Activated CD4-positive, alpha-beta T cell treated with anti-CD3 and anti-CD28 coated beads, Interleukin-2, amount 50 U/mL, for 48 hours (primary cell): ENCODE data around the gene KIF26B.

Source experiments
- DNase-seq, 2 experiments: peaks; one replicate each; pipeline ENCODE4 v3.0.0-alpha.2; 2020

KIF26B gene

DNA sequence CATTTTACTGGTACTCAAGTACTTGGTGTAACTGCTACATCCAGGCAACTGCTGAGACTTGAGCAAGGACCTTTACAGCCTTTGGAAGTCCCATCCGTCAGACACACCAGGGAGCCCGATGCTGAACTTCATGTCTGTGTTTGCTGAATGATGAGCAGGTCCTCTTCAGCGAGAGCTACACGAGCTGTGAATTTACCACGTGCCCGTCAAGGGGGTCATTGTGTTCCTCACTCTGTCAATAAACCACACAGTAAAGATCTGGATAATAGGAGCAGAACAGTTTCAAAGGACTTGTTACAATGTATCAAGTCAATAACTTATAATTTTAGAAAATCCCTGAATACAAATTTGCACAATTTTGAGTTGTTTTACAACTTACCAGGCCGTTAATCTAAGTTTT is 427.2 kb downstream of the KIF26B start:
- no peak for DNase-seq

DNA sequence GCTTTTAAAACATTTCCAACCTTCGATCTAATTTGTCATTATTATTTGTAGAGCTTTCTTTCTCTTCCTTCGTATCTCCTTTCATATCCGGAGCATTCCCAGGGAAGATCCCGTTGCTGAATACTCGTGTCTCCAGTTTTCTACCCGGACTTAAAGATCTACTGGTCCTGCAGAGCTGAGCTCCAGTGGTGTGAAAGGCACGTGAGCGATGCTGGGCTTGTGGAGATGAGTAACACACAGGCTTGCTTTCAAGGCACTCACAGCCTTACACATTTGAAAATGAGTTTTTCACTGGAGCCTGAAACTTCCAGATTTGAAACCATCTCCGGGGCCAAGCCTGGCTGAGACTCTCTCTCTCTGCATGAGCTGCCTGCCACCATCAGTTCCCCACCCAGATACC is 428.3 kb downstream of the KIF26B start:
- DNase-seq = no peak

DNA sequence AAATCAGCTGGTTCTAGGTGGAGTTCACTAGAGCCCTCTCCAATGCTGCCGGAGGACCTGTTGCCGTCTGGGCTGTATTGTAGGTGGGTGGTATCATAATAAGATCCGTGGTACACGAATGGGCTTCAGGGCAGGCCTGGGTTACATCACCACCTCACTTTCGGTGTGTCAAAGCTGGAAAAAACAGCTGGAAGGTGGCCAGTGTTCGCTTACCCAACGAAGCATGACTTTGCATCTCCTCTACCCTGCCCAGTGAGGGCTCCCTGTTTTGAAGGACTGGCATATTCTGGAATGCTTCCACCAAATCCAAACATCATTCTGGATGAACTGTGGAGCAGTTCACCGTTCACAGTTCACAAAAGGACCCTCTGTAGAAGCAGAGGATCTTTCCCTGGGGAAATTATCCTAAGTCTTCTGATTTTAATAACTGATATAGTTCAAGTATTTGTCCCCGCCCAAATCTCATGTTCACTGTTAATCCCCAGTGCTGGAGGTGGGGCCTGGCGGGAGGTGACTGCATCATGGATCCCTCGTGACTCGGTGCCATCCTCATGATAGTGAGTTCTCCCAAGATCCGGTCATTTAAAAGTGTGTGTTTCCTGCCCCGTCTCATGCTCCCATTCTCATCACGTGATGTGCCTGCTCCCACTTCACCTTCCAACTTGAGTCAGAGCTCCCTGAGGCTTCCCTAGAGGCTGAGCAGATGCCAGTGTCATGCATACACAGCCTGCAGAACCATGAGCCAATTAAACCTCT is 429.0 kb downstream of the KIF26B start:
- no peak for DNase-seq

DNA sequence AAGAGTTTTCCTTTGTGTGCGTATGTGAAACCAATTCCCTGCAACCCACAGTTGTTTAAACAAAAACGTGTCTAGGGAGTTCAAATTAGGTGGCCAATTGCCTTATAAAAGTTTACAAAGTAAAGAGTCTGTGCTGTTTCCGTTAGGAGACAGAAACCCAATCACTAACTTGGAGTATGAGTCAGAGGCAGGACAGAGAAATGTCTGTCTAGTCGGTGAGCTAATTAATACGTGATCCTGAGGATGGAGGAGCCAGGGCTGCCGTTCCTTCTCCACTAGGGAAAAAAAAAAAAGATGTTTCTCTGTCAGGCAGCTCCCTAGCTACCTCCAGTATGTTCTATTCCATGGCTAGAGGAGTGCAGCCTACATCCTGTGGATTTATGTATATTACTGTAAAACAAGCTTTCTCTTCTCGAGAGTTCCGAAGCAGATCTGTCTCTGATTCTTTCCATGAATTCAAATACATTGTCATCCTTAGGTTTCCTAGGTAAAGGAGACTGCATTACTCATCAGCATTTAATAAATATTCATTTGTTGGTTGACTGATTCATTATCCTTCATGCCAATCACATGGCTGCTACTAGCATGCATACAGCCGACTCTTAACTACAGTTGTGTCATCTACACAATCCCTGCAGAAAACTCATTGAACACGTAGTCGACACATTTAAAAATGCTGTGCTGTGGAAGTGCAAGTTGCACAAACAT is 430.6 kb downstream of the KIF26B start:
- DNase-seq = no peak

DNA sequence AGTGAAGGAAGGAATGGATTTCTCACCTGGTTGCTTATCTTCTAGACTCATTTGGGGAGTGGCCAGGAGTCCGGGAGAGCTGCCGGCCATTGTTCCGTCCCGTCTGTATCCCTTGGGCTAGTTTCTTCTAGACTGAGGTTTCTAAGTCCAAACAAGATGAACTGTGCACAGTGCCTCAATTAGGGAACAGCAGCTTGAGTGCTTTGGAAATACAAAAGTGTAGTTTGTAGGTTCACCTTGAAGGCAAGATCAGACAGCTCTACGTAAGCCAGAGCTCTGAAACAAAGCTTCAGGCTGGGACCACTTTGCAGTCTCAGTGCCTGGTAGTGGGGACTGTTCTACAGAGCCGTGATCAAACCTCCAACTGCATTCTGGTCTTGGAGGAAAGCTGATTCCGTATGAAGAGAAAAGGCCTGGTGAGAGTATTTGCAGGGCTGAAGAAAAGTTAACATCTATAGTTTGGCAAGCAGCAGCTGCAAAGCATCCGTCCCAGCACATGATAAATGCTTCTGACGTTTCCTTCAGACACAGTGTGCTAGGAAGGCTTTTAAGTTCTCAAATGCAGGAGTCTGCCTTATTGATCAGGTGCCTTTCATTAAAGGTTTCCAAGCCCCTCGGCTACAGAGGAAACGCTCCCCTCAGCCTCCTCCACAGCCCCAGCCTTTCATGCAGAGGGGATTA is 432.8 kb downstream of the KIF26B start:
- no peak for DNase-seq

DNA sequence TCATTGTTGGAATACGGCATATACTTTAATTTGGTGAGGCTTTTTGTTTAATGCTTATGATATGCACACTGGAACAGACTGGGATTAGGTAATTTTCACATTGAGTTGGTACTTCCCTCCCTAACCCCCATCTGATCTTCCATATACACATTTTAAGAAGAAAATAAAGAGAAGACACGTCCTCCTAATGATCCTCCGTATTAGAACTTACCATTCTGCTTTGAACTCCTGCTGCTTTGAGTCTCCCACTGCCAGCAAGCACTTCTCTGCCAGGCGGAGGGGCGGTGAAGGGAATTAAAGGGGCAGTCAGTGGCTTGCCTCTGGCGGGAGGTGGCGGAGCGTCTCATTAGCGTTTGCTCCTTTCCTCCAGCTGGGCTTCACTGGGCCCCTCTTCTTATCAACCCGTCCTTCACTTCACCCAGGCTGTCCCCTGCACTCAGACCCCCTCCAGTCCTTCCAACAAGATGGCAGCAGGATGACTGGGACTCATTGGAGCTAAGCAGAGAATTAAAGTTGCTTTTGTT is 433.4 kb downstream of the KIF26B start:
- DNase-seq = no peak

DNA sequence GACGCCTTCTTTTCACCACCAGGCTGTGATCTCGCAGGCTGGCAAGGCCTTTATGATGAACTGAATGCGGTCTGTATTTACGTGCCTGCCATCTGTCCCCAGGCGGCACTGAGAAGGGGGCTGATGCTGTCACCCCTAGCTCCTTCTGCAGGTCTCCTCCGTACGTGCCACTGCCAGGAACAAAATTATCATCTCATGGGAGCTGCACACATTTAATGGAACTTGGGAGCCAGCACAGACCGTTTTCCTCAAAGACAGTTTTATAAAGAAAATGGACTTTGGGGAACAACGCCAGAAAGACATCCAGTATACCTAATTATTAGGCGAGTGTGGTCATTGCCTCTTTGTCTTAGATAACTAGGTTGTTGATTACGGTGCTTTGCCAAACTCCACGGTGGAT is 434.5 kb downstream of the KIF26B start:
- no peak for DNase-seq

DNA sequence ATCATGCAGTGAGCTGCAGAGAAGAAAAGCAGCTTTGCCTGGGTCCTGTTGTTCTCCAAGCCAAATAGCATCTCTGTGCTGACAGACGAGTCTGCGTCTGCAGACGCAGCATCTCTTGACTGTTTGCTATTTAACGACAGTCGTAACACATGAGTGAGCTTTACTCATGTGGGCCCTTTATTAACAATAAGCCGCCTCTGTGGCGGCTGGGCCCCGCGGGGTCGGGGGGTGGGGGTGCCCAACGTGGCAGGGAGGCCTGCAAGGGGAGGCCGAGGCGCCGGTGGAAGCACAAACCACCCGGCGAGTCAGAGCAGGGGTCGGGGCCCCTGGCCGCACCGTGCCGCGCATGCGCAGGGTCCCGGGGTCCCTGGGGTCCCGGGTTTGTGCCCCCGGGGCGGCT is 435.1 kb downstream of the KIF26B start:
- DNase-seq = no peak

DNA sequence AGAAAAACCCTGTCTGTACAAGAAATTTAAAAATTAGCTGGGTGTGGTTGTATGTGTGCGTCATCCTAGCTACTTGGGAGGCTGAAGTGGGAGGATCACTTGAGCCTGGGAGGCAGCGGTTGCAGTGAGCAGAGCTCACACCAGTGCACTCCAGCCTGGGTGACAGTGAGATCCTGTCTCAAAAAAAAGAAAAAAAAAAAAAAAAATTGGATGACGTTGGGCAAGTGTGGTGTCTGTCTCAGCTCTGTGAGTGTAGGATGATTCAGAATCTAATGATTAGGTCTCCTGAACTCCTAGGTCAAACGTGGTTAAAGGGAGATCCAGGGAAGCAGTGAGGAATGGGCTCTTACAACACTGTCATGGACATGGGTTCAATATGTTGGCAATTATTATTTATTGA is 435.9 kb downstream of the KIF26B start:
- DNase-seq = no peak

DNA sequence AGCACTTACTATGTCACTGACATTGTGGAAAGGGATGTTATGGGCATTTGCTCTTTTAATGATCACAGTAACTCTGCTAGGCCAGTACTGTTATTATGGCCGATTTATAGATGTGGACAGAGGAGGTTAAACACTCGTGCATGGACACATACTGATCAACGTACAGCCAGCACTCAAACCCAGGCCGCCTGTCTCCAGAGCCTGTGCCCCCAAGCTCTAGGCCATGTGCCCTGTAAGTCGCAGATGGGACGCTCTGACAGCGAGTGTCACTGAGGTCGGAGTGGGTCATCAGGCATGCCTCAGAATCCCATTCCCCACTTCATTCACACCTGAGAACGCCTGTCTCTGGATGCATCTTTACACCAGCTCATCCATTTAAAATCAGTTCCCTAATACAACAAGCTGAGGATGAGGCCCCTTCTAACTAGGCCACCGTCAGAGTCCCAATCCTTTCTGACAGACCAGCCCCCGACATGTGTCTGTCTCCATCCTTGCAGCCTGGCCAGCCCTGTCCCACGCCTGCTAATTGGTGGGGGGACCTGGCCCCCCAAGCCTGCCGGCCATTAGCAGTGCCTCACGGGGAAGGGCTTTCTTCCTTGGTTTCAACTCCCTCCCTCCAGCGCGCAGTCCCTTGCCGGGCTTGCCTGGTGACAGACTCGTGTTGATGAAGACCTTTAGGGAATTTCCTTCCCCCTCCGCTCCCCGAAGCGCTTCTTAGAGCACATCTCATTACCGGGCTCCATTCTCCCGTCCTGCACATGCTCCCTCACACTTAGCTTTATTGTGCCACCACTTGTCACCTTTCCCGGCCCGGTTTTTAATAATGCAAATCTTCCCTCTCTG is 436.8 kb downstream of the KIF26B start:
- DNase-seq = no peak

DNA sequence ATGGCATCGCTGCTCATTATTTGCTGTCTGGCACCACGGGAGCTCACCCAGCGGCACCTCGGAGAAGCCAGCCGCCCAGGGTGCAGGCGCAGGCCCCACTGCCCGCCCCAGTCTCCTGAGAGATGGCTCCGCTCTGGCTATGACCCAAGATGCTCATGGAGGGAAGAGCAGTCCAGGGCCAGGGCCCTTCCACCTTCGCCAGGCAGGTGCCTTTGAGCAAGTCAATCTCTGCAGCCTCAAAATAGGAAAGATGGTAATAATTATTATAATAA is 437.3 kb downstream of the KIF26B start:
- no peak for DNase-seq

DNA sequence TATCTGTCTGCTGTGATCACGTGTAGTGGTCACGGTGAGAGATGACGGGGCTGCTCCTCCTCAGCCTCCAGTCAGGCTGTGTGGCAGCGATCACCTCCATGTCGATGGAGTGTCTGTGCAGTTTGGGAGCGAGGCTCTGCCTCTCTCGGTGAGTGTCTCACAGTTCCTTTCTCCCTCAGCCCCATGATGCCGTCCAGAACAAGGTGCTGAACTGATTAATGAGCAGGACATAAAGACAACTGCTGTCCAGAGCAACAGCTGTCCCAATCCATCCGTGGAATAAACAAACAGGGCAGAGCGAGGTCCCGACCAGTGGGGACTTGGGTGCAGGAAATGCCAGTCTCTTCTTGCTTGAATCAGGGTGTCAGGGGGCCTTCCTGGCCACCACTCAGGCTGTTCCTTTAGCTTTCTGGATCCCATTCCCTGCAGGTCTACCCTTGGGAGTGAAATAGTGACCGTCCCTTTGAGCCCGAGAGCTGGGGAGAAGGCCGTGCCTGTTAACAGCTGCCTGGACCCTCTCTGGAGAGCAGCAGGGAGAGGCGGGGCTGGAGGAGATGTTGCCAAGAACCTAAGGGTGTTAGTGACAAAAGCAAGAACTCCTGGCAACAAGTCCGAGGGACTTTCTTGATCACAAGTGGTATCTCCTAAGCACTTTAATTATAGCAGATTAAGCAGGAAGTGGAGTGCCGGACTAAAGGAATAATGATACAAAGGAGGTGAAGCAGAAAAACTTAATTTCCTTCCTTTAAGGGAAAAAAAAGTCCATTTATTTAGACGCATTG is 443.9 kb downstream of the KIF26B start:
- no peak for DNase-seq

DNA sequence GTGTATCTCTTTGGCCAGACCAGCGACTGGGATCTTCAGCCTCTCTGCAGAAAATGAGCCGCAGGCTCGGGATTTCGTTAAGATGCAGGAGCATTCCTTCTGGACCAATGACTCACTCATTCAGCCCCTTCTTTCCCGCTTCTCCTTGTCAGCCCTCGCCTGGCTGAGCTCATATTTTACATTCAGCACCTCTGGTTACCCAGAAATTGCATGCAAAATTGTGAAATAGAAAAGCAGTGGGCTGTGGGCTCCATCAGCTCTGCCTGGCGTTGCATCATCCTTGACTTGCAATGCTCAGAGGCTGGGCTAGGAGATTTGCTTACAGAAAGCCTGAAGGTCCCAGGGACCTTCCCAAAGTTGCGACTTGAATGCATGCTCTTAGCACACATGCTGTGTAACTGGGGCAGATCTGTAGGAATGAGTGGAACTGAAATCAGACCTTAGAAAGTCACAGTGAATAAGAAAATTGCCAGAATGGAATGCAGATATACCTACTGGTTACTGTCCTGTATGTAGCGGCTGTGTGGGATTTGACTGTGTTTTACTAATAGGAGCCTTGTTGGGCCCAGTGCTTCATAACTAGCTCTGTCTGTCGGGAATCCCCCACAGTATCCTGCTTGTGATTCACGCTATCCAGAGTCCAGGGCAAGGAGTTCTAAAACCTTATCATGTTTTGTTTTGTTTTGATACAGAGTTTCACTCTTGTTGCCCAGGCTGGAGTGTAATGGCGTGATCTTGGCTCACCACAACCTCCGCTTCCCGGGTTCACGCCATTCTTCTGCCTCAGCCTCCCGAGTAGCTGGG is 444.8 kb downstream of the KIF26B start:
- DNase-seq = no peak

DNA sequence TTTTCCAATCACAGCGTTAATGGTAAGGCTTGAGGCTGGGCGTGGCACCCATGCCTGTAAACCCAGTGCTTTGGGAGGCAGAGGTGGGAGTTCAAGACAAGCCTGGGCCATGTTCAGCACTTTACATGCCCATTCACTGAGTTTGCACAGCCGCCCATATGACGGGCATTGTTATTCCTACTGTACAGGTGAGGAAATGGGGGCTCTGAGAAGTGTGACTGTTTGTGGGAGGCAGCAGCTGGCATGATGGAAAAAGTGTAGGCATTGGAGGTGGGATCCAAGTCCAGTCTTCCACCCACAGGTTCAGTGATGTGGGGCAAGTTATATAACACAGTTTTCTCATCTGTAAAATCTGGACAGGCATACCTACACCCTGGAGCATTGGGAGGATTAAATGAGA is 445.9 kb downstream of the KIF26B start:
- no peak for DNase-seq

DNA sequence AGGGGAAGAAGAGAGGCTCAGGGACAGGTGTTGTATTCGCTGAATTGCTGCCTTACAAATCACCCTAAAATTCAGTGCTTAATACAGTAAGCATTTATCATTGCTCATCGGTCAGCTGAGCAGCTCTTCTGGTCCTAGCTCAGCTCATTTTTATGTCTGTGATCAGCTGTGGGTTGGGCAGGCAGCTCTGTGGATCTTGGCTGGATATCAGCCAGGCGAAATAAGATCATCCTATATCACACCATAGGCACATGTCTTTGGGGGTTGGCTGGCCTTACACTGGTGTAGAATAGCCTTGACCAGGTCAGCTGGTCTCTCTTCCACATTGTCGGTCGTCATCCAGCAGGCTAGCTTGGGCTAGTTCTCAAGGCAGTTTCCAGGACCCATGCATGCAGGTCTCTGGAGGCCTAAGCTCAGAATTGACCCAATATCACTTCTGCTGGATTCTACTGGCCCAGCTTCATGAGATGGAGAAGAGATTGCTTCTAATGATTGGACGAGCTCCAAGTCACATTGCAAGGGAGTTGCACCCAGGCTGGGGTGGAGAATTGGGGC is 448.6 kb downstream of the KIF26B start:
- no peak for DNase-seq

DNA sequence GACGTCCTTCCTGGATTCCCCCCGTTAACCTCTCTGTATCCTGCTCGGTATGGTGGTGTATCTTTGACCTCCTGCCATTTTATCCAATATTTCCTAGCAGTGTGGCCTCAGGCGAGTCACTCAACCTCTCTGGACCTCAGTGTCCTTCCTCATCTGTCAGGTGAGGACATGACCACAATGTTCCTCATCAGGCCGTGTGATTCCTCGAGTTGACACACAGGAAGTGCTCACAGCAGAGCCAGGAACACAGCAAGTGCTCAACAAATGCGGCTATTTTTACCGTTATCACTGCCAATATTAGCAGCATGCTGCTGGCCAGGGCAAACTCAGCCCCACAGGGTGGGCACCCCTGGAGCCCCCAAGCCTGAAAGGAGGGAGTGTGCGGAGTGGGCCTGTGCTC is 450.2 kb downstream of the KIF26B start:
- DNase-seq = no peak

DNA sequence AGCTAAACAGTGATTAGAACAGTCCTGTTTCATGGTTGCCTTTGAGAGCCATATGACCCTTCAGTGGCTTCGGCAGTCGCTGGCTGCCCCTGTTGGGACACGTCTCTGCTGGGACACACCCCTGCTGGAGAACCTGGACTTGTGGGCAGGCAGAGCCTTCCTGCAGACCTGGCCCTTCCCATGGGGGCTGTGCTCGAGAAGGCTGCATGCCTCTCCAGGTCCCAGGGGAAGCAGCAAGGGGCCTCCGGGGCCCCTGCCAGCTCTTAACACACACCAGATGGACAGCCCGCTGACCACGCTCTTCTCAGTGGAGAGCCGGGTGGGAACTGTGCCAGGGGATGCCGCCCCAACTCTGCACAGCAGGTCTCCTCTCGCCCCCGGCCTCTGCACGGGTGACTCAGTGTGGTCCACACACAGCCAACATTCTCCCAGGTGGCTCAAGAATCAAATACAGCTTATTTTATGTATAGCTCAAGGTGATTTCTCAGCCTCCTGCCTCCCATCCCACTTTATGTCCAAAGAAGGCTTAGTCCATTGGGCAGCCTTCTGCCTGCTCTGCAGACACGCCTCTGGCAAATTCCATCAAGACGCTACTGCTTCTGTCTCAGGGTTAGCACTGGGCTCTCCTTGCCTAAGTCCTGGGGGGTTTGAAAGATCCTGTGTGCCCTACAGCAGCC is 450.8 kb downstream of the KIF26B start:
- no peak for DNase-seq

DNA sequence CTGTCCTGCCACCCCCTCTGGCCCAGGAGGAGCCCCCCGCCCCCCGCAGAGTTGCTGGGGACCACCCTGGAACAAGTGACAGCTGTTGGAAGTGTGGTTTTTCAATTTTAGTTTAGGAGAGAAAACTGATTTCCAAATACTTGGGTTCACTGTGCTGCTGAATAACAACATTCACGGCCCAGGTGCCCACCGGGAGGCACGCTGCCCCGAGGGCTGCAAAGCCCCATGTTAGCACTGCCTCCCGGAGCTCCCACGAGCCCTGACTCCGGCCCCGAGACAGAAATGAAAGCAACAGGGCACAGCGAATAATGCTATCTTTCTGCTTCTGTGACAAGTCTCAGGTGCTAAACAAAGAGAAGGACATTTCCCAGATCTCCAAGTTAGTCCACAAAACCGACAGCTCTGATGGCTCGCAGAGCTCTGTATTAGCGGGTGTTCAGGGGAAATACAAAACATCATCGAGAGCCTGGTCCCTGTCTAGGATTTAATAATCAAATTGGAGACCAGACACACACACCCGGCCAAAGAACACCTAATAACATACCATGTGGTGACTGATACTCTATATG is 451.5 kb downstream of the KIF26B start:
- DNase-seq = no peak

DNA sequence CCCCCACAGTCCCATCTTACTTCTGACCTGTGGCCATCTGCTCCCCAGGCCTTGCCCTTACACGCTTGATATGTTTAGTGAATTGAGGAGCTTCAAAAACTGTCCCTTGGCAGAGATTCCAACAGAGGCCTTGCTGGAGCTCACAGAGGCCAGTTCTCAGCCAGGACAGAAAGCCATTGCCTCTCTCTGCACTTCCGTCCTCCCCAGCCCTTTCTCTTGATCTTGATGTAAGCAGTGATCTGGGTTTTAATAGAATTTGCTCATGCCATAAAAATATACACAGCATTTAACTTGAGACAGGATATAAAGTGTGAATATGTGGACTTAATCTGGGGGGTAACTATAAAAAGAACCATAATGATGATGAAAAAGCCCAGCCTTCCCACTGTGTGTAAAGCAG is 453.5 kb downstream of the KIF26B start:
- no peak for DNase-seq
